ENCODE data around the gene SHLD1. TPM values are rescaled to one million over a fixed set of nuclear protein-coding genes. Genes with fewer than 3 reads are reported as not detected.
A peak's percentile ranks its signal among the peaks of the same experiment; 100 is the strongest.

SHLD1 gene
- polyA plus RNA-seq, 1 donor (not counting 4 experiments of a cell fraction or from before 2014, with no cell fraction given), result 3.2 TPM

- FAIRE-seq (peak; percentile 17), DNase-seq (ENCODE audit: low read depth, low spot score) (no peak)
- Histone ChIP-seq H3K9me1 (ENCODE audit: control insufficient read depth, extremely low read depth, insufficient read depth, low read length) (no peaks in the 10 kb centered on the region), H3K9me3 (ENCODE audit: control insufficient read depth, low read depth, low read length) (no peaks in the 10 kb centered on the region), H3K4me3 (ENCODE audit: control insufficient read depth in 2 of 3, extremely low read depth in 1 of 3, insufficient read depth in 2 of 3, low read depth in 1 of 3, low read length in 3 of 3) (no peak overlapping the region), H3K36me3 (ENCODE audit: control insufficient read depth in 2 of 2, extremely low read depth in 1 of 2, insufficient read depth in 2 of 2, low read length in 2 of 2) (no peaks in the 10 kb centered on the region), H4K20me1 (ENCODE audit: control insufficient read depth, extremely low read depth, insufficient read depth, low read length) (no peaks in the 10 kb centered on the region), H3K4me1 (ENCODE audit: control insufficient read depth, extremely low read depth, insufficient read depth, low read length) (no peaks in the 10 kb centered on the region), H3K79me2 (ENCODE audit: control insufficient read depth, insufficient read depth, low read length) (no peaks in the 10 kb centered on the region), H3K27ac (ENCODE audit: control insufficient read depth, insufficient read depth, low read length) (no peak overlapping the region), H2AFZ (ENCODE audit: control insufficient read depth, low read length) (no peak overlapping the region), H3K4me2 (ENCODE audit: control insufficient read depth, extremely low read depth, insufficient read depth, low read depth, low read length) (no peak overlapping the region), H3K27me3 (ENCODE audit: control insufficient read depth, extremely low read depth, insufficient read depth, low read length) (no peaks in the 10 kb centered on the region), H3K9ac (ENCODE audit: control insufficient read depth, extremely low read depth, insufficient read depth, low read length) (no peak overlapping the region)
- TF ChIP-seq EZH2 (IDR thresholded peaks at IDR 0.05; ENCODE audit: low read length), result no peak
- TF ChIP-seq, protein P1, sequence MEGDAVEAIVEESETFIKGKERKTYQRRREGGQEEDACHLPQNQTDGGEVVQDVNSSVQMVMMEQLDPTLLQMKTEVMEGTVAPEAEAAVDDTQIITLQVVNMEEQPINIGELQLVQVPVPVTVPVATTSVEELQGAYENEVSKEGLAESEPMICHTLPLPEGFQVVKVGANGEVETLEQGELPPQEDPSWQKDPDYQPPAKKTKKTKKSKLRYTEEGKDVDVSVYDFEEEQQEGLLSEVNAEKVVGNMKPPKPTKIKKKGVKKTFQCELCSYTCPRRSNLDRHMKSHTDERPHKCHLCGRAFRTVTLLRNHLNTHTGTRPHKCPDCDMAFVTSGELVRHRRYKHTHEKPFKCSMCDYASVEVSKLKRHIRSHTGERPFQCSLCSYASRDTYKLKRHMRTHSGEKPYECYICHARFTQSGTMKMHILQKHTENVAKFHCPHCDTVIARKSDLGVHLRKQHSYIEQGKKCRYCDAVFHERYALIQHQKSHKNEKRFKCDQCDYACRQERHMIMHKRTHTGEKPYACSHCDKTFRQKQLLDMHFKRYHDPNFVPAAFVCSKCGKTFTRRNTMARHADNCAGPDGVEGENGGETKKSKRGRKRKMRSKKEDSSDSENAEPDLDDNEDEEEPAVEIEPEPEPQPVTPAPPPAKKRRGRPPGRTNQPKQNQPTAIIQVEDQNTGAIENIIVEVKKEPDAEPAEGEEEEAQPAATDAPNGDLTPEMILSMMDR (optimal IDR thresholded peaks at IDR 0.05 in 1 of 3, IDR thresholded peaks at IDR 0.05 in 1 of 3, conservative IDR thresholded peaks at IDR 0.05 in 1 of 3; ENCODE audit: extremely low read depth in 1 of 3, insufficient read depth in 2 of 3, low read length in 3 of 3), result peak; percentile 28 to 59 (median 36)
- dilution Hi-C loops (cut with MboI; ENCODE audit: extremely low pct_ligation_motif_present, low sequenced_read_pairs), result no loop called here
Observed at GRCh38 chr20:5806457-5807263, 56.5 kb downstream of the SHLD1 start.

DNA sequence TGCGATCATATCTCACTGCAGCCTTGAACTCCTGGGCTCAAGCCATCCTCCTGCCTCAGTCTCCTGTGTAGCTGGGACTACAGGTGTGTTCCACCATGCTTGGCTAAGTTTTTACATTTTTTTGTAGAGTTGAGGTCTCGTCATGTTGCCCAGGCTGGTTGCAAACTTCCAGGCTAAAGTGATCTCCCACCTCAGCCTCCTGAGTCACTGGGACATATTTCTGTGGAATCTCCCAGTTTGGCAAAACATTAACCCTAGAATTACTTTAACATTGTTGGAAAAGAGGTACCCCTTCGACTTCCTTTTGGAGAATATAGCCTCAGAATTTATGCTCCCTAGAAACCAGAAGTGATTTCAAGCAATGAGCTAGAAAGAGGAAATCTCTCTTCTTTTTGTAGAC is 57.2 kb downstream of the SHLD1 start:
- DNase-seq (ENCODE audit: low read depth, low spot score) (no peak), FAIRE-seq (no peak)
- Histone ChIP-seq H2AFZ (ENCODE audit: control insufficient read depth, low read length) (no peak overlapping the region), H3K27me3 (ENCODE audit: control insufficient read depth, extremely low read depth, insufficient read depth, low read length) (no peaks in the 10 kb centered on the region), H3K36me3 (ENCODE audit: control insufficient read depth in 2 of 2, extremely low read depth in 1 of 2, insufficient read depth in 2 of 2, low read length in 2 of 2) (no peaks in the 10 kb centered on the region), H4K20me1 (ENCODE audit: control insufficient read depth, extremely low read depth, insufficient read depth, low read length) (no peaks in the 10 kb centered on the region), H3K9me1 (ENCODE audit: control insufficient read depth, extremely low read depth, insufficient read depth, low read length) (no peaks in the 10 kb centered on the region), H3K4me3 (ENCODE audit: control insufficient read depth in 2 of 3, extremely low read depth in 1 of 3, insufficient read depth in 2 of 3, low read depth in 1 of 3, low read length in 3 of 3) (no peak overlapping the region), H3K79me2 (ENCODE audit: control insufficient read depth, insufficient read depth, low read length) (no peaks in the 10 kb centered on the region), H3K27ac (ENCODE audit: control insufficient read depth, insufficient read depth, low read length) (no peak overlapping the region), H3K9ac (ENCODE audit: control insufficient read depth, extremely low read depth, insufficient read depth, low read length) (no peak overlapping the region), H3K9me3 (ENCODE audit: control insufficient read depth, low read depth, low read length) (no peaks in the 10 kb centered on the region), H3K4me2 (ENCODE audit: control insufficient read depth, extremely low read depth, insufficient read depth, low read depth, low read length) (no peak overlapping the region), H3K4me1 (ENCODE audit: control insufficient read depth, extremely low read depth, insufficient read depth, low read length) (no peaks in the 10 kb centered on the region)
- TF ChIP-seq, protein P1 (optimal IDR thresholded peaks at IDR 0.05 in 1 of 3, IDR thresholded peaks at IDR 0.05 in 1 of 3, conservative IDR thresholded peaks at IDR 0.05 in 1 of 3; ENCODE audit: extremely low read depth in 1 of 3, insufficient read depth in 2 of 3, low read length in 3 of 3), result no peak
- no peak for TF ChIP-seq EZH2 (IDR thresholded peaks at IDR 0.05; ENCODE audit: low read length)
- dilution Hi-C loops (cut with MboI; ENCODE audit: extremely low pct_ligation_motif_present, low sequenced_read_pairs), result no loop called here

Measured in keratinocyte (primary cell).